Keratinocyte (primary cell): ENCODE data around the gene RBM47. TPM values are rescaled to one million over a fixed set of nuclear protein-coding genes. Genes with fewer than 3 reads are reported as not detected.

ENCODE experiments used
- DNase-seq: peaks from one replicate; pipeline ENCODE4 v3.0.0-alpha.2; 2011; ENCODE audit warnings: low read depth, missing footprints, low spot score
- FAIRE-seq: peaks from 2 replicates; lab custom pipeline; 2011; peaks lifted over from hg19 to GRCh38; lab: Jason Lieb, UNC
- H2AFZ ChIP-seq: 2 replicates; pipeline ENCODE4 v1.6.0; 2012; ENCODE audit warnings: low read length, control low read depth, inconsistent platforms; ENCODE audit not compliant: control insufficient read depth
- H3K27ac ChIP-seq: 2 replicates; pipeline ENCODE4 v1.5.1; 2011; ENCODE audit warnings: low read length; ENCODE audit not compliant: control insufficient read depth, insufficient read depth
- H3K27me3 ChIP-seq: 3 replicates; pipeline ENCODE4 v1.6.0; 2011; ENCODE audit warnings: low read length; ENCODE audit not compliant: control insufficient read depth, insufficient read depth; ENCODE audit errors: extremely low read depth
- H3K36me3 ChIP-seq, 2 experiments: 2 replicates in 1 of 2; 3 replicates in 1 of 2; pipeline ENCODE4 v1.5.1; 2011; ENCODE audit warnings: low read length in 2 of 2, mild to moderate bottlenecking in 1 of 2; ENCODE audit not compliant: control insufficient read depth in 2 of 2, insufficient read depth in 2 of 2; ENCODE audit errors: extremely low read depth in 1 of 2
- H3K4me1 ChIP-seq: 3 replicates; pipeline ENCODE4 v1.5.1; 2011; ENCODE audit warnings: low read length; ENCODE audit not compliant: control insufficient read depth, insufficient read depth; ENCODE audit errors: extremely low read depth
- H3K4me2 ChIP-seq: 3 replicates; pipeline ENCODE4 v1.6.0; 2011; ENCODE audit warnings: low read depth, low read length; ENCODE audit not compliant: control insufficient read depth, insufficient read depth; ENCODE audit errors: extremely low read depth
- H3K4me3 ChIP-seq, 3 experiments: fragments of 200-600 bp in 1 of 3; sonication (generic) in 1 of 3; 2 replicates in 2 of 3; 3 replicates in 1 of 3; pipeline ENCODE4 v1.5.1; 2011 to 2016; ENCODE audit warnings: low read length in 3 of 3, mild to moderate bottlenecking in 3 of 3, control low read depth in 2 of 3, inconsistent platforms in 1 of 3, low read depth in 1 of 3, mixed read lengths in 1 of 3, mixed run types in 1 of 3, moderate library complexity in 1 of 3; ENCODE audit not compliant: control insufficient read depth in 2 of 3, insufficient read depth in 2 of 3; ENCODE audit errors: extremely low read depth in 1 of 3
- H3K79me2 ChIP-seq: 2 replicates; pipeline ENCODE4 v1.6.0; 2012; ENCODE audit warnings: low read length; ENCODE audit not compliant: control insufficient read depth, insufficient read depth
- H3K9ac ChIP-seq: 3 replicates; pipeline ENCODE4 v1.6.0; 2011; ENCODE audit warnings: low read length; ENCODE audit not compliant: control insufficient read depth, insufficient read depth; ENCODE audit errors: extremely low read depth
- H3K9me1 ChIP-seq: 3 replicates; pipeline ENCODE4 v1.6.0; 2011; ENCODE audit warnings: low read length; ENCODE audit not compliant: control insufficient read depth, insufficient read depth; ENCODE audit errors: extremely low read depth
- H3K9me3 ChIP-seq: 2 replicates; pipeline ENCODE4 v1.5.1; 2012; ENCODE audit warnings: low read depth, low read length; ENCODE audit not compliant: control insufficient read depth
- H4K20me1 ChIP-seq: 3 replicates; pipeline ENCODE4 v1.6.0; 2011; ENCODE audit warnings: low read length; ENCODE audit not compliant: control insufficient read depth, insufficient read depth; ENCODE audit errors: extremely low read depth
- CTCF ChIP-seq, 3 experiments: IDR thresholded peaks in 1 of 3; conservative IDR thresholded peaks in 1 of 3; optimal IDR thresholded peaks in 1 of 3; 2 replicates in 2 of 3; 3 replicates in 1 of 3; pipeline versions ENCODE3 to v1.5.1; 2011; ENCODE audit warnings: low read length in 3 of 3, mild to moderate bottlenecking in 3 of 3, moderate library complexity in 2 of 3, control low read depth in 1 of 3, inconsistent platforms in 1 of 3; ENCODE audit not compliant: insufficient read depth in 2 of 3; ENCODE audit errors: extremely low read depth in 1 of 3
- EZH2 ChIP-seq: IDR thresholded peaks from one replicate; pipeline ENCODE4 v1.6.1; 2012; ENCODE audit warnings: inconsistent platforms, mild to moderate bottlenecking, low read length, moderate library complexity
- dilution Hi-C: fragments of 300-500 bp; cut with MboI; formaldehyde crosslinking; loops from one replicate; pipeline ENCODE4 v1.7.0; 2020; ENCODE audit warnings: low sequenced_read_pairs; ENCODE audit not compliant: extremely low pct_ligation_motif_present
- polyA plus RNA-seq, 5 experiments: library from polyadenylated mRNA; depleted of rRNA in 3 of 5; stranded (reverse) in 3 of 5; stranded (forward) in 1 of 5; unstranded in 1 of 5; fragments of >200 nt; gene quantifications; 1 replicate in 1 of 5; 2 replicates in 3 of 5; 3 replicates in 1 of 5; pipeline versions ENCODE4 v1.2.1 to v1.2.3, GENCODE V29; 2011 to 2012; ENCODE audit warnings: missing spikeins in 2 of 5, low read depth in 1 of 5, low replicate concordance in 1 of 5

RBM47 gene
- polyA plus RNA-seq, 1 donor (not counting 4 experiments of a cell fraction or from before 2014, with no cell fraction given), result 6.9 TPM

GRCh38 chr4:40600850-40601249 is 28.8 kb downstream of the RBM47 start:
- no peak overlapping the region for H3K27ac ChIP-seq
- FAIRE-seq, result no peak
- no peak overlapping the region for H3K4me2 ChIP-seq
- H3K9ac ChIP-seq, result no peak overlapping the region
- no peaks in the 10 kb centered on the region for H3K36me3 ChIP-seq
- TF ChIP-seq CTCF (optimal IDR thresholded peaks at IDR 0.05 in 1 of 3, IDR thresholded peaks at IDR 0.05 in 1 of 3, conservative IDR thresholded peaks at IDR 0.05 in 1 of 3; ENCODE audit: extremely low read depth in 1 of 3, insufficient read depth in 2 of 3, low read length in 3 of 3), result no peak
- no peaks in the 10 kb centered on the region for H3K4me1 ChIP-seq
- H3K4me3 ChIP-seq, result no peak overlapping the region
- H2AFZ ChIP-seq, result no peak overlapping the region
- H3K27me3 ChIP-seq, result no peaks in the 10 kb centered on the region
- H4K20me1 ChIP-seq, result no peaks in the 10 kb centered on the region
- no peak for DNase-seq
- dilution Hi-C loops, result no loop called here
- no peaks in the 10 kb centered on the region for H3K9me3 ChIP-seq
- no peaks in the 10 kb centered on the region for H3K79me2 ChIP-seq
- H3K9me1 ChIP-seq, result no peaks in the 10 kb centered on the region

GRCh38 chr4:40599431-40599830 is 30.2 kb downstream of the RBM47 start:
- DNase-seq, result no peak
- peaks cover 6% of the 10 kb centered on the region for H3K4me1 ChIP-seq
- TF ChIP-seq EZH2 (no peak), CTCF (optimal IDR thresholded peaks at IDR 0.05 in 1 of 3, IDR thresholded peaks at IDR 0.05 in 1 of 3, conservative IDR thresholded peaks at IDR 0.05 in 1 of 3; ENCODE audit: extremely low read depth in 1 of 3, insufficient read depth in 2 of 3, low read length in 3 of 3) (no peak)
- dilution Hi-C loops, result no loop called here
- H3K79me2 ChIP-seq, result no peaks in the 10 kb centered on the region
- no peak overlapping the region for H3K27ac ChIP-seq
- no peak overlapping the region for H3K4me3 ChIP-seq
- H3K9me1 ChIP-seq, result no peaks in the 10 kb centered on the region
- H3K9me3 ChIP-seq, result no peaks in the 10 kb centered on the region
- FAIRE-seq, result no peak
- no peaks in the 10 kb centered on the region for H4K20me1 ChIP-seq
- no peak overlapping the region for H2AFZ ChIP-seq
- H3K9ac ChIP-seq, result no peak overlapping the region
- H3K27me3 ChIP-seq, result no peaks in the 10 kb centered on the region
- no peak overlapping the region for H3K4me2 ChIP-seq
- H3K36me3 ChIP-seq, result no peaks in the 10 kb centered on the region
